SH-SY5Y (cell line): ENCODE measurements around the gene DCUN1D2.

Source experiments
- GATA2 ChIP-seq: IDR thresholded peaks from 2 replicates; pipeline ENCODE4 v1.6.1; 2011; ENCODE audit warnings: mild to moderate bottlenecking, low read depth, low read length
- GATA3 ChIP-seq: IDR thresholded peaks from 2 replicates; pipeline ENCODE4 v1.6.1; 2011; ENCODE audit warnings: low read depth, mild to moderate bottlenecking, low read length, moderate library complexity

DCUN1D2 gene

DNA sequence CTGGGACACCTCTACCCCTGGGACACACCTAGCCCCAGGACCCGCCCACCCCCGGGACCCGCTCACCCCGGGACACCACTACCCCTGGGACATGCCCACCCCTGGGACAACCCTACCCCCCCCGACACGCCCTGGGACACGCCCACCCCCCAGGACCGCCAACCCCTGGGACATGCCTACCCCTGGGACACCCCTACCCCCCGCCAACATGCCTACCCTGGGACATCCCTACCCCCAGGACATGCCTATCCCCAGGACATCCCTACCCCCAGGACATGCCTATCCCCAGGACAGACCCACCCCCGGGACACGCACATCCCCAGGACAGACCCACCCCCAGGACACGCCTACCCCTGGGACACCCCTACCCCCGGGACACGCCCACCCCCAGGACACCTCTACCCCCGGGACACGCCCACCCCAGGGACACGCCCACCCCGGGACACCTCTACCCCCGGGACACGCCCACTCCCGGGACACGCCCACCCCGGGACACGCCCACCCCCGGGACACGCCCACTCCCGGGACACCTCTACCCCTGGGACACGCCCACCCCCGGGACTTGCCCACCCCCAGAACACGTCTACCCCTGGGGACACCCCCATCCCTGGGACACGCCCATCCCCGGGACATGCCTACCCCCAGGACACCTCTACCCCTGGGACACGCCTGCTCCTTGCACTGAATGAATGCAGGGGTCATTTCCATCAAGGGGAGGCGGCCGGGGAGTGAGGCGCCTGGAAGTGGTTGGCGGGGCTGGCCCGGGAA is 69.5 kb downstream of the DCUN1D2 start:
- no peak for TF ChIP-seq GATA3
- TF ChIP-seq GATA2: no peak

DNA sequence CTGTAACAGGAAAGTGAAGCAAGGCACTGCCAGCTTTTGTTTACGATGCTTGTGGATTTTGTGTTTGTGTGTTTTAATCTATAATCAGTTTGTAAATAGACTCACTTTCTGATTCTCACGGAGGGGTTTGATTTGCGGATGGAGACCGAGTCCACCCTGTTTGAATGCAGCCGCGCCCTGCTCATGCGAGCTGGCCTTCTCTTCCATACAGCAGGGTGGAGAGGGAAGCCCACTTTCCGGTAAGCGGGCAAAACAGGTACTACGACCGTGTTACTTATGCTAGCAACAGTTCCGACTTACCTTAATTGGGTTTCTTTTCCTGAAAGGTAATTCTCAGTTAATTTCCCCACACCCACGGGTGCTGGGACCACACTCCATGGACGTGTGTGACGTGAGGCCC is 70.3 kb downstream of the DCUN1D2 start:
- TF ChIP-seq GATA2: no peak
- no peak for TF ChIP-seq GATA3

DNA sequence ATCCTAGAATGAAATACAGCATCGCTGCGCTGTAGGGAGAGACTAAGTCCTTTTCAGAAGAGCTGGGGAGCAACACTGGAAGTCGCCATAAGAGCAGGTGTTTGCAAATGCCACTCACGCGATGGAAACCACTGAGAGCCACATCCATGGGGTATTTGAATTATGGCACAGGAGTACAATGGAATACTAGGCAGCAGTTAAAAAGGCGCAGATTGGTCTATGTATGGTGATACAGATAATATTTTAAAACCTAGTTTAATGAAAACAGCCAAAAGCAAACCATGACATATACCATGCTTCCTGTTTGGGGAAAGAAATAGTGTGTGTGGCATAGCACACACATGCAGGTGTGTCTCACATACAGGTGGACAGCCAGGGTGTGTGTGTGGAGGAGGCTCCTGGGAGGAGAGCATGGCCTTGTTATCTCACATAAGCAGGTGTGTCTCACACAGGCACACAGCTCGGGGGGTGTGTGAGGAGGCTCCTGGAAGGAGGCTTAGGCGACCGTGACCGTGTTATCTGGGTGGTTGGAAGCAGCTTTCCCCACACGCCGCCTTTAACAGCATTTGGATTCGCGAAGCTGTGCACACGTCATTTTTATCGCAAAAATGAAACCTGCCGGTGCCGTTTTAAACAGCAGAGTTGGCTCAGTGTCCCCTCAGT is 70.8 kb downstream of the DCUN1D2 start:
- TF ChIP-seq GATA3 (no peak), GATA2 (no peak)

DNA sequence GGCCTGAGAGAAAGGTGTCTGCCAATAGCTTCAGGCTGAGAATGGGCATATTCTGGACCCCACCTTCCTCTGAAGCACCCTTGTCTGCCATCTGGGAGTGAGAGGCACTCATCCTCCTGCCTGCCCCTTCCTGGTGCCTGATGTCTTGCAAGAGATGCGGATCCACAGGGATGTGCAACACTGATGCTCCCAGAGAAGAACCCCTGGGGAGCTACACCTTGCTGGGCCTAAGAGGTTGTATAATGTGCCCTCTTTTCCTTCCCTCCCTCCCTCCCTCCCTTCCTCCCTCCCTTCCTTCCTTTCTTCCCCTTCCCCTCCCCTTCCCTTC is 71.8 kb downstream of the DCUN1D2 start:
- no peak for TF ChIP-seq GATA2
- no peak for TF ChIP-seq GATA3

DNA sequence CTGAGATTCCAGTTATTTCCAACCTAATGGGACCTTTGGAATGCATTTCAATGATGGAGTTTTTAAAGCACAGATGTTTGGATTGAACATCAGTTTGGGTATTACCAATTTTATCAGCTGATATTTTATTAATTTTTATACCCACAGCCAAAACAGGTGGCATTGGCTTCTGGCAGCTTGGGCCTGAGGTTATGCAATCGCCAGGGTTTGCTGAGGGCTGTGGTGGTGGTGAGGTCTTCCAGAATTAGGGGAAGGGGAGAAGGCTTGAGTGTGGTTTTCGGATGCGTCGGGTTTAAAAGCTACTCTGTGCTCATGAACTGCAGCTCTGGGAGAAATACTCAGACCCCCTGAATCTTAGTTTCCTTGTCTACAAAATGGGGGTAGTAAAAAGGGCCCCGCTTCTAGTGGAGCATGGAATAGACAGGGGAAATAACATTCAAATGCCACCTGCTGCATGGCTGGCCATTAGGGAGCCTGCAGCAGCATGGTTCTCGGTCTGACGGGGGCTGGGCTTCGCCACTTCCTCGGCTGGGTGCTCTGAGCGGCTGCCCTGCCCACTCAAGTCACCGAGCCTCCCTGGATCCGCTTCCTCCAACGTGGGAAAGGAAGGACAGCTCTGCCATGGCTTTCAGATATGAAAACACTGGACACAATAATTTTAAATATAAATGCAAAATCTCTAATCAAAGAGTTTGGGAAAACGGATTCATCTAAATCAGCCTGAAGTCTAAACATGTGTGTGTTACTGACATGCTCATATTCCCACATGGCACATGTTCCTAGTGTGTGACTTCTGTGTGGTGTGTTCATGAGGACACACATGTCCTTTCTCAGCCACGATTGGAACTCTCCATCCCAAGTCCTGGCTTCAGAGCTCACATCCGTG is 72.4 kb downstream of the DCUN1D2 start:
- TF ChIP-seq GATA2 (no peak), GATA3 (no peak)

DNA sequence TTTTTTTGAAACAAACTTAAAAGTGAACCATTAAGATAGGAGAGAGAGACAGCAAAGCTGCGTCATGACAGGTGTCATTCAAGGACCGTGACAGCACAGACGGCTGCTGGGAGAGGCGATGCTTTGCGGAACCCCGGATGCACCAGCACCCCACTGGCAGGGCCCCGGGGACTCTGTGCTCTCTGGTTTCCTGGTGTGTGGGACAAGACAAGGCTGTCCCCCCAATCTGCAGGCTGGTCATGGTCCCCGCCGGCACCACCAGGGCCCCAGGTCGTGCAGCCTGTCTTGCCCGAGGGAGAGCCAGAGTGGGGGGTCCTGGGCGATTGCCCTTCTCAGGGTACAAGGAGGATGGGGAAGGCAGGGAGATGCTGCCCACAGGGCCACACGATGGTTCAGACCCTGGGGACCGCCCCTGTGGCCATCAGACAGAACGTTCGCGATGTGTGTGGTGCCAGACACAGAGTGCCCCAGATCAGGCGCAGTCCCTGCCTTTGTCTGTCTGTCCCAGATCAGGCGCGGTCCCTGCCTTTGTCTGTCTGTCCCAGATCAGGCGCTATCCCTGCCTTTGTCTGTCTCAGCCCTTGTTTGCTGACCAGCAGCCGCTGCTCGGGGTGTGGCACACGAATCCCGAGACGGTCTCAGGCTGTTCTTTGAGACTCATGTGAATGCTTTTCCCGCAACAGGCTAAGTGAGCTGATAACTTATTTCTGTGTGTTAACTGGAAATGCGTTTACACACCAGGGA is 73.3 kb downstream of the DCUN1D2 start:
- TF ChIP-seq GATA2 (no peak), GATA3 (no peak)

DNA sequence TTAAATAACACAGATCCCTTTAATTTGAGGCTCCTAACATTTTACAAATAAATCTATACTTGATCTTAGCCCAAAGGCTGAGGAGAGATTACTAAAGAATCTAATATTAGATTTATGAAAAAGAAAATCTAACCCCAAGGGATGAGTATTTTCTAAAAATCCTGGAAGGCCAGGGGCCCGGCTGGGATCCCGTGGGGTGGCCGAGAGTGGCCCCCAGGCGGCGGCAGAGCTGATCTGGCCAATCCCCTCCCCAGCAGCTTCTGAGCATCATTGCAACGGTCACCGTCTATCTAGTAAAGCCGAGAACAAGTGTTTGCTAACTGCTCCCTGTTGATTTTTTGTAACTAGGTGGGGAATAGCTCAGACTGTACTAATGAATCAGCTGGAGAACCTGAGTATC is 74.7 kb downstream of the DCUN1D2 start:
- TF ChIP-seq GATA2 (no peak), GATA3 (no peak)

DNA sequence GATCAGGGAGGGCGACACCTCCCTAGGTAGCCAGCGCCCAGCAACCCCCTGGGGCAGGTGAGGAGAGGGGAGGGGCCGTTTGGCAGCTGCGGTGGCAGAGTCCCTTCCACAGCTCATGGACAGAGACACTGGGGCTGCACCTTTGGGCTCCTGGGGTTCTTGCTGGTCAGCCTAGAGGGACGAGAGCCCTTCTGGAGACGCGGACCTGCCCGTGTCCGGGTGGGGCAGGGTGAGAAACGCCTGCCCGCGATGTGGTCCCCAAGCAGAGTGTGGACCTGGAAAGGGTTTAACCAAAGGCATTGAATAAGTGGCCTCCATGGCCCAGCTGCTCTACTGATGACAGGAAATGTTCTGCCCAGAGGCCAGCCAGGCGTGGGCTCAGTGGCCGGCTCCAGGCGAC is 75.5 kb downstream of the DCUN1D2 start:
- no peak for TF ChIP-seq GATA2
- TF ChIP-seq GATA3: no peak

DNA sequence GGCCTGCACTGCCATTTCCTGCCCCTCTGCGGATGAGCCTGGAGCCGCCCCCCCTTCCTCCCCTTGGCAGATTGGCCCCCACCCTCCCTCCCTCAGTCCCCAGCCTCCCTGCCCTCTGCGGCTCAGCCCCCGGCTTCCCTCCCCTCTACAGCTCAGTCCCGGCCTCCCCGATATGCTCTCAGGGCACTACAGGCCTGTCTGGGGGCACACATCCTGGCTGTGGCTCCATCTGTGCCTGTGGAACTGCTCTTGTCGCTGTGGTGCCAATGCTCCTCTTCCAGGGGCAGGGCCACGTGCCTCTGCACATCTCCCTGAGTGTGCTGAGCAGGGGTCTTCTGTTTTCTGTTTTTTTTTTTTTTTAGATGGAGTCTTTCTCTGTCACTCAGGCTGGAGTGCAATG is 76.2 kb downstream of the DCUN1D2 start:
- TF ChIP-seq GATA3 (no peak), GATA2 (no peak)

DNA sequence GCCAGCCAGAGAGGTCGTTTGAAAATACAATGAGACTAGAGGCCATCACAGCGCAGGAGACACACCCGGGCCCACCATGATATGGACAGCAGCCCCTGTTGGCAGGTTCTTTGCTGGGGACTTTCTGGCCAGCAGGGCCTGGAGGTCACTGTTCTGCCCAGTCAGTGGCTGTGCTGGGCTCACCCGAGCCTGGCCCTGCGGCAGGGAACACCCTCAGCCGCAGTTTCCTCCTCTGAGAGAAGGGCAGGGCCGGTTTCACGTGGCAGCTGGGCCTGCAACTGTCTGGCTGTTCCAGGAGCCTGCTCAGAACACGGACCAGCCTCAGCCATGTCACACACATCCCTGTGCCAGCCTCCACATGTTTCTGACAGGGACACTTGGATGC is 76.6 kb downstream of the DCUN1D2 start:
- TF ChIP-seq GATA3 (no peak), GATA2 (no peak)

DNA sequence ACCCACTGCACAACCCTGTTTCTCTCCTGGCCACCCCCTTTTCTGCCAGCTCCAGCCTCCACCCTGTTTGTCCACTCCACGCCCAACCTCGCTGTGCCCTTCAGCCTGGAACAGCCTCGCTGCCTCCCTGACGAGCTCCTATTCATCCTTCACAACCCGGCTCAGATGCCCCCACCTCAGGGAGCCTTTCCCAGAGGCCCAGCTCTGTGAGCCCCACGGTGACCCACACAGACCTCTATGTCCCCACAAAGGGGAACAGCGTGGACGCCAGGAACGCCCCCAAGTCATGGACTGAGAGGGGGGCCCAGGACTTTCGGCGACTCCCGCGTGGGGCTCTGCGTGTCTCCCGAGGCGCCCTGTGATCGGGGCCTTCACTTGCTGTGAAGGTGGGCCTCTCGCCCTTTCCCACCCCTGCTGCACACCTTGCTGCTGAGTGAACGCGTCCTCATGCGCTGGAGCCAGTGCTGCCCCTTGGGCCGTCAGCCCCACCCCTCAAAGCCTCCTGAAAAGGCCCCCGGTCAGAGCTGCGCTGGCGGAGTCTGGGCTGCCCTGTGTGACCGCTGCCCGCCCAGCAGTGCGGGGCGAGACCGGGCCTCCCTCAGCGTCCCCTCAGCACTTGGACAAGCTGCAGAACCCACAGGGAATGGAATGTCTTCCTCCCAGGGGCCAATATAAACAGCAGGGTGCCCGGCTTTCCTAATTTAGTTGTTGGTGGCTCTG is 77.2 kb downstream of the DCUN1D2 start:
- no peak for TF ChIP-seq GATA2
- no peak for TF ChIP-seq GATA3

DNA sequence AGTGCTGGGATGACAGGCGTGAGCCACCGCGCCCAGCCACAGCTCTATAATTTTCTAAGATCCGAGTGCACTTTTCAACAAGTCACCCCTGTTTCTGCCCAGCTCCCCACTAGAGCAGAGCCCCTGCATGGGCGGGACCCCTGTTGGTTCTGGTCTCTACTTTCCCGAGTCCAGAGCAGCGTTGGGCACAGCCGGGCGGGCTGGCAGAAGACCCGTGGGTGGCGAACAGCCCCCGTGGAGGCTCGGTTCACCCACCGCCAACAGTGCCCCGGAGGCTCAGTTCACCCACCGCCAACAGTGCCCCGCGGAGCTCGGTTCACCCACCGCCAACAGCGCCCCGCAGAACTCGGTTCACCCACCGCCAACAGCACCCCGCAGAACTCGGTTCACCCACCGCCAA is 78.1 kb downstream of the DCUN1D2 start:
- TF ChIP-seq GATA2: no peak
- TF ChIP-seq GATA3: no peak
